ENCODE data around the gene MYH15. TPM values are rescaled to one million over a fixed set of nuclear protein-coding genes. Genes with fewer than 3 reads are reported as not detected.

The MYH15 gene
- total RNA-seq, 1 experiment from 2014 or later = 1.2 TPM

DNA sequence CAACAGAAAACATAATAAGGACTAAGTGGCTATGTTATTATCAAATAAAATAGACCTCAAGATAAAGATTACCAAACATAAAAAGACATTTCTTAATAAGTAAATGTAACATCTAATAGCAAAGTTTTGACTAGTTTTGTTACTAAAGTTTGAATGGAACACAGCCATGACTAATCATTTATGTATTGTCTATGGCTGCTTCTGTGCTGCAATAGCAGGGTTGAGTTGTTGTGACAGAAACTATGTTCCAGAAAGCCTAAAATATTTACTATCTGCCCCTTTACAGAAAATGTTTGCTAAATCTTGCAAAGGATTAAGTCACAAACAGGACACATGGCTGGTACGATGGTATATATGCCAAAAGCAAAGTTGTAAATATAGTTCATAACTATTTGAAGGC lies 37.9 kb upstream of the MYH15 start:
- Histone ChIP-seq H3K9me3 (ENCODE audit: control insufficient read depth, insufficient read depth, low read depth, low read length) (no peaks in the 10 kb centered on the region), H3K36me3 (ENCODE audit: control insufficient read depth, insufficient read depth, low read length) (peaks cover 45% of the 10 kb centered on the region), H3K4me3 (ENCODE audit: low read depth in 2 of 2, low read length in 2 of 2) (no peak overlapping the region), H3K4me1 (ENCODE audit: control insufficient read depth, insufficient read depth, low read length) (no peaks in the 10 kb centered on the region), H3K27me3 (ENCODE audit: control insufficient read depth, insufficient read depth, low read length) (no peaks in the 10 kb centered on the region), H3K27ac (ENCODE audit: low read length) (no peak overlapping the region)
- CTCF ChIA-PET = no interaction called here
- DNase-seq (ENCODE audit: low read depth, low spot score) (no peak), ATAC-seq (no peak)
- in situ Hi-C loops (cut with HindIII; ENCODE audit: low pct_unique_long_range_greater_than_20kb, low sequenced_read_pairs) (no loop called here), intact Hi-C loops (cut with micrococcal nuclease; ENCODE audit: unreplicated experiment) (no loop called here)
- no TSS peak for BruUV-seq (replicated peaks)
- no peak for TF ChIP-seq SIN3A (IDR thresholded peaks at IDR 0.05; ENCODE audit: borderline replicate concordance, insufficient read depth, low read depth, low read length)
- TF ChIP-seq, protein P1, sequence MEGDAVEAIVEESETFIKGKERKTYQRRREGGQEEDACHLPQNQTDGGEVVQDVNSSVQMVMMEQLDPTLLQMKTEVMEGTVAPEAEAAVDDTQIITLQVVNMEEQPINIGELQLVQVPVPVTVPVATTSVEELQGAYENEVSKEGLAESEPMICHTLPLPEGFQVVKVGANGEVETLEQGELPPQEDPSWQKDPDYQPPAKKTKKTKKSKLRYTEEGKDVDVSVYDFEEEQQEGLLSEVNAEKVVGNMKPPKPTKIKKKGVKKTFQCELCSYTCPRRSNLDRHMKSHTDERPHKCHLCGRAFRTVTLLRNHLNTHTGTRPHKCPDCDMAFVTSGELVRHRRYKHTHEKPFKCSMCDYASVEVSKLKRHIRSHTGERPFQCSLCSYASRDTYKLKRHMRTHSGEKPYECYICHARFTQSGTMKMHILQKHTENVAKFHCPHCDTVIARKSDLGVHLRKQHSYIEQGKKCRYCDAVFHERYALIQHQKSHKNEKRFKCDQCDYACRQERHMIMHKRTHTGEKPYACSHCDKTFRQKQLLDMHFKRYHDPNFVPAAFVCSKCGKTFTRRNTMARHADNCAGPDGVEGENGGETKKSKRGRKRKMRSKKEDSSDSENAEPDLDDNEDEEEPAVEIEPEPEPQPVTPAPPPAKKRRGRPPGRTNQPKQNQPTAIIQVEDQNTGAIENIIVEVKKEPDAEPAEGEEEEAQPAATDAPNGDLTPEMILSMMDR (IDR thresholded peaks at IDR 0.05) = no peak
- POLR2A ChIA-PET = no interaction called here

DNA sequence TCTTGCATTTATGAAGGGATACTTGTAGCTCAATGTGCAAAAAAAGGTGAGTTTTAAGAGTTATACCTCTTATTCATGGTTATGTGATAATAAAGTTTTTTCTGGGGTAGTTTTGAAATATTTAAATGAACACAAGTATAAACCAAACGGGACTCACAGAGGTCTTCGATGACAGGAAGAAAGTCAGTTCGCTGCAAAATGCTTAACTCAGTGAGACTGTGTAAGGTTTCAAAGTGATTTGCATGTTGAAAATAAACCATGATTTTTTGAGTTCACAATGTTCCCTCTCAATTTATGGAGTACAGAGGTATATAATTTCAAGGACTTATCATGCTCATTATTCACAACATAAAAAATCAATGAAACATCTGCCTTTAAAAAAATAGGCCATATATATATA lies 36.3 kb upstream of the MYH15 start:
- no peak overlapping the region for H3K27ac ChIP-seq (ENCODE audit: low read length)
- CTCF ChIA-PET = no interaction called here
- no peak for DNase-seq (ENCODE audit: low read depth, low spot score)
- H3K4me1 ChIP-seq (ENCODE audit: control insufficient read depth, insufficient read depth, low read length) = no peaks in the 10 kb centered on the region
- in situ Hi-C loops (cut with HindIII; ENCODE audit: low pct_unique_long_range_greater_than_20kb, low sequenced_read_pairs) = no loop called here
- BruUV-seq (replicated peaks) = no TSS peak
- no peak for ATAC-seq
- H3K4me3 ChIP-seq (ENCODE audit: low read depth in 2 of 2, low read length in 2 of 2) = no peak overlapping the region
- H3K27me3 ChIP-seq (ENCODE audit: control insufficient read depth, insufficient read depth, low read length) = no peaks in the 10 kb centered on the region
- TF ChIP-seq TCF7L2 (IDR thresholded peaks at IDR 0.05; ENCODE audit: low read depth, low read length) (no peak), SIN3A (IDR thresholded peaks at IDR 0.05; ENCODE audit: borderline replicate concordance, insufficient read depth, low read depth, low read length) (no peak), POLR2AphosphoS5 (IDR thresholded peaks at IDR 0.05; ENCODE audit: low read depth, low read length) (no peak)
- TF ChIP-seq, protein P2, sequence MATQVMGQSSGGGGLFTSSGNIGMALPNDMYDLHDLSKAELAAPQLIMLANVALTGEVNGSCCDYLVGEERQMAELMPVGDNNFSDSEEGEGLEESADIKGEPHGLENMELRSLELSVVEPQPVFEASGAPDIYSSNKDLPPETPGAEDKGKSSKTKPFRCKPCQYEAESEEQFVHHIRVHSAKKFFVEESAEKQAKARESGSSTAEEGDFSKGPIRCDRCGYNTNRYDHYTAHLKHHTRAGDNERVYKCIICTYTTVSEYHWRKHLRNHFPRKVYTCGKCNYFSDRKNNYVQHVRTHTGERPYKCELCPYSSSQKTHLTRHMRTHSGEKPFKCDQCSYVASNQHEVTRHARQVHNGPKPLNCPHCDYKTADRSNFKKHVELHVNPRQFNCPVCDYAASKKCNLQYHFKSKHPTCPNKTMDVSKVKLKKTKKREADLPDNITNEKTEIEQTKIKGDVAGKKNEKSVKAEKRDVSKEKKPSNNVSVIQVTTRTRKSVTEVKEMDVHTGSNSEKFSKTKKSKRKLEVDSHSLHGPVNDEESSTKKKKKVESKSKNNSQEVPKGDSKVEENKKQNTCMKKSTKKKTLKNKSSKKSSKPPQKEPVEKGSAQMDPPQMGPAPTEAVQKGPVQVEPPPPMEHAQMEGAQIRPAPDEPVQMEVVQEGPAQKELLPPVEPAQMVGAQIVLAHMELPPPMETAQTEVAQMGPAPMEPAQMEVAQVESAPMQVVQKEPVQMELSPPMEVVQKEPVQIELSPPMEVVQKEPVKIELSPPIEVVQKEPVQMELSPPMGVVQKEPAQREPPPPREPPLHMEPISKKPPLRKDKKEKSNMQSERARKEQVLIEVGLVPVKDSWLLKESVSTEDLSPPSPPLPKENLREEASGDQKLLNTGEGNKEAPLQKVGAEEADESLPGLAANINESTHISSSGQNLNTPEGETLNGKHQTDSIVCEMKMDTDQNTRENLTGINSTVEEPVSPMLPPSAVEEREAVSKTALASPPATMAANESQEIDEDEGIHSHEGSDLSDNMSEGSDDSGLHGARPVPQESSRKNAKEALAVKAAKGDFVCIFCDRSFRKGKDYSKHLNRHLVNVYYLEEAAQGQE (IDR thresholded peaks at IDR 0.05; ENCODE audit: insufficient read depth in 1 of 2, low read depth in 2 of 2, low read length in 1 of 2) = no peak
- TF ChIP-seq, protein P1 (IDR thresholded peaks at IDR 0.05) = no peak
- POLR2A ChIA-PET = interaction anchor here (0.7 kb wide), 1 partner anchor 228 kb away, joined by 3 read pairs; no protein-coding TSS in a partner anchor
- no peaks in the 10 kb centered on the region for H3K9me3 ChIP-seq (ENCODE audit: control insufficient read depth, insufficient read depth, low read depth, low read length)
- intact Hi-C loops (cut with micrococcal nuclease; ENCODE audit: unreplicated experiment) = no loop called here
- peaks cover 35% of the 10 kb centered on the region for H3K36me3 ChIP-seq (ENCODE audit: control insufficient read depth, insufficient read depth, low read length)
